AG04449 (cell line): ENCODE measurements around the gene AKT1S1.

ENCODE experiments used
- CTCF ChIA-PET: fragments of 350-600 bp; formaldehyde crosslinking; extraction: SDS; loops from one replicate; lab custom pipeline; 2021; ENCODE audit warnings: antibody characterized with exemption; lab: Yijun Ruan, JAX
- POLR2A ChIA-PET: fragments of 400-600, 350-600 bp; formaldehyde crosslinking; extraction: SDS; loops from one replicate; lab custom pipeline; 2020; ENCODE audit warnings: antibody characterized with exemption, inconsistent platforms; lab: Yijun Ruan, JAX
- DNase-seq: peaks from one replicate; pipeline ENCODE4 v3.0.0-alpha.2; 2010; ENCODE audit warnings: low read depth, low spot score
- H3K4me3 ChIP-seq: 2 replicates; pipeline ENCODE4 v1.5.1; 2011; ENCODE audit warnings: low read depth, mild to moderate bottlenecking, control low read depth, low read length
- CTCF ChIP-seq: IDR thresholded peaks from one replicate; pipeline ENCODE4 v1.5.1; 2011; ENCODE audit warnings: mild to moderate bottlenecking, moderate library complexity, low read length, control low read depth, inconsistent platforms; ENCODE audit not compliant: insufficient read depth; ENCODE audit errors: missing control alignments

Gene AKT1S1

DNA sequence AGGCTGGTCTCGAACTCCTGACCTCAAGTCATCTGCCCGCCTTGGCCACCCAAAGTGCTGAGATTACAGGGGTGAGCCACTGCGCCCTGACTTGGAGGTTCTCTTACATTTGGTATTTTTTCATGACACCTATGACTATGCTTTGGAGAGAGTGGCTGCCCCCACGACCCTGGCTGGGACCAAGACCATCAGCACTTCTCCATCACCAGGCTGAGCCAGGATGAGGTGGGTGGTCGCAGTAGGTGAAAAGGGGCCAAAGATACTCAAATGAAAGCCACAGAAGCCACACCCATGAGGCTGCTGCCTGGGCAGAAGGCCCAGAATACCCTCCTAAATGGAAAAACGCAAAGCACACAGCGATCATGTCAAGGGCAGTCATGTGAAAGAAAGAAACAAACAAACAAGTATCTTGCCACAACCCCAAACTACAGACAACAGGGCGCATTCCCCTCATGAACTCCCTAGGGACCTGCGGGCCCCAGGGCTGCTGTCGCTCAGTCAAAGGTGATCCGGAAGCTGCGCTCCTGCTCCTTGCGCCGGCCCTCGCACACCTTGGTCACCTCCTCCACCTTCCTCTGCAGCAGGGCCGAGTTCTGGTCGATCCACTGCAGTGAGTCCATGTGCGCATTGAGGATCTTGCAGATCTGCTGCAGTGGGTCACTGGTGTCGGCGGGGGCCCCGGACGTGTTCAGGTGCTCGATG lies 30.7 kb upstream of the AKT1S1 start:
- no peak overlapping the region for H3K4me3 ChIP-seq
- DNase-seq, result no peak
- CTCF ChIA-PET, result interaction anchor here (1.3 kb wide), 1 partner anchor 17 kb away, joined by 3 read pairs; no protein-coding TSS in a partner anchor
- no peak for TF ChIP-seq CTCF
- POLR2A ChIA-PET, result interaction anchor here (1.1 kb wide), 1 partner anchor 9 kb away, joined by 4 read pairs; no protein-coding TSS in a partner anchor

GRCh38 chr19:49906879-49907564 lies 29.9 kb upstream of the AKT1S1 start:
- ChIA-PET CTCF (interaction anchor here (1.3 kb wide), 1 partner anchor 16 kb away, joined by 3 read pairs; no protein-coding TSS in a partner anchor), POLR2A (no interaction called here)
- DNase-seq, result no peak
- no peak overlapping the region for H3K4me3 ChIP-seq
- TF ChIP-seq CTCF, result no peak

- CTCF ChIA-PET, result no interaction called here
- POLR2A ChIA-PET, result no interaction called here
- DNase-seq, result no peak
- no peak for TF ChIP-seq CTCF
- no peak overlapping the region for H3K4me3 ChIP-seq
These were observed 27.0 kb upstream of the AKT1S1 start for GRCh38 chr19:49904136-49904535.

GRCh38 chr19:49896863-49897621 lies 19.9 kb upstream of the AKT1S1 start, which contains the start of gene IL4I1:
IL4I1 (minus strand) TSS chr19:49896887; CDS start chr19:49896160, 727 bp downstream.
- POLR2A ChIA-PET, result interaction anchor here (0.9 kb wide), 1 partner anchor 20 kb away, joined by 3 read pairs; the partner anchor contains the start of genes AKT1S1 and TBC1D17
- TF ChIP-seq CTCF, result no peak
- CTCF ChIA-PET, result no interaction called here
- DNase-seq, result no peak
- no peak within 1 kb of the TSS for H3K4me3 ChIP-seq

DNA sequence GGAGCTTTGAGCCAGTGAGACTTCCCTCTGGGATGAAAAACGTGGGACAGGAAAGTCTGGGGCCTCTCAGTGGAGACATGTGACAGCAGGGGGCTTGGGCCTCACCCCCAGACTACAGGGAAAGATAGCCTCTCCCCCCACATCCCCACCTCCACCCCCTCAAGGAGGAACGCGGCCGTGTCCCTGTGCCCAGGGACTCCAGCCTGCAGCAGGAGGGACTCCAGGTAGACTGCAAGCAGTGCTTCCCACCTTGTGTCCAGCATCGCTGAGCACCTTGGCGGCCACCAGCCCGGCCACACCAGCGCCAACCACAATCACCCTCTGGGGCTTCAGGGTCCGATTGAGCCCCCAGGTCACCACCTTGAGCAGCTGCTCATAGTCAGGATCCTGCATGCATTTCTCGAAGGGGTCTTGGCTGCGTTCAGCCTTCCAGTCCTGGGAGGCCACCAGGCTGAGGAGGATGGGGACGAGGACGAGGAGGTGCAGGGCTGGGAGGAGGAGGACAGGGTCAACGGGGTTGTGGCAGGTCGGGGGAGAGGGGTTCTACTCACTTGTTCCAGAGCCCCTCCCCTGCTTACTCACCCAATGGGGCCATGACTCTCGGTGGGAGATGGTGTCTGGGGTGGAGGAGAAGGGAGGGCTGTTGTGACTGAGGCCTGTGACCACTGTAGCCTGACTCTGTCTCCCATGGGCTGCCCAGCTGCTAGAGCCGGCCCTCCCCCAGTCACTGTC lies 18.6 kb upstream of the AKT1S1 start:
- H3K4me3 ChIP-seq, result no peak overlapping the region
- no peak for DNase-seq
- TF ChIP-seq CTCF, result no peak
- ChIA-PET CTCF (interaction anchor here (1.2 kb wide), 1 partner anchor 12 kb away, joined by 3 read pairs; no protein-coding TSS in a partner anchor), POLR2A (interaction anchor here (1.2 kb wide), 1 partner anchor 19 kb away, joined by 5 read pairs; no protein-coding TSS in a partner anchor)
